ENCODE measurements around the gene F13B. TPM values are rescaled to one million over a fixed set of nuclear protein-coding genes. Genes with fewer than 3 reads are reported as not detected.
"Not testable (repeated sequence)": the region's sequence is repeated elsewhere in the genome, so short reads cannot be mapped to it uniquely, and the experiment has no call there.

Gene F13B
- total RNA-seq, 4 donors from 2014 or later: not detected

- no peaks in the 10 kb centered on the region for H3K4me1 ChIP-seq
- no peaks in the 10 kb centered on the region for H3K9me3 ChIP-seq
- intact Hi-C loops (cut with DNase I; ENCODE audit: low total_unique reads): no loop called here
- TF ChIP-seq POLR2A (IDR thresholded peaks at IDR 0.05) (no peak), CTCF (IDR thresholded peaks at IDR 0.05) (no peak)
- H3K36me3 ChIP-seq: no peaks in the 10 kb centered on the region
- no peak overlapping the region for H3K4me3 ChIP-seq
- no peak for DNase-seq
- H3K27ac ChIP-seq: no peak overlapping the region
- no peaks in the 10 kb centered on the region for H3K27me3 ChIP-seq
Observed at GRCh38 chr1:197049100-197049499, 18.0 kb downstream of the F13B start.

- Histone ChIP-seq H3K9me3 (no peaks in the 10 kb centered on the region), H3K36me3 (no peaks in the 10 kb centered on the region), H3K4me3 (no peak overlapping the region), H3K27me3 (no peaks in the 10 kb centered on the region), H3K4me1 (no peaks in the 10 kb centered on the region), H3K27ac (no peak overlapping the region)
- no peak for TF ChIP-seq POLR2A (IDR thresholded peaks at IDR 0.05)
- no peak for TF ChIP-seq CTCF (IDR thresholded peaks at IDR 0.05)
- intact Hi-C loops (cut with DNase I; ENCODE audit: low total_unique reads): no loop called here
- no peak for DNase-seq
Observed at GRCh38 chr1:197042676-197043341, 24.3 kb downstream of the F13B start.

GRCh38 chr1:197041486-197042353 lies 25.3 kb downstream of the F13B start:
- no peaks in the 10 kb centered on the region for H3K4me1 ChIP-seq
- no peak overlapping the region for H3K27ac ChIP-seq
- DNase-seq: no peak
- H3K27me3 ChIP-seq: no peaks in the 10 kb centered on the region
- TF ChIP-seq CTCF (IDR thresholded peaks at IDR 0.05) (no peak), POLR2A (IDR thresholded peaks at IDR 0.05) (no peak)
- intact Hi-C loops (cut with DNase I; ENCODE audit: low total_unique reads): no loop called here
- H3K4me3 ChIP-seq: no peak overlapping the region
- H3K36me3 ChIP-seq: no peaks in the 10 kb centered on the region
- no peaks in the 10 kb centered on the region for H3K9me3 ChIP-seq

GRCh38 chr1:197036861-197037260 lies 30.2 kb downstream of the F13B start:
- Histone ChIP-seq H3K36me3 (no peaks in the 10 kb centered on the region), H3K27me3 (no peaks in the 10 kb centered on the region), H3K27ac (no peak overlapping the region), H3K9me3 (no peaks in the 10 kb centered on the region), H3K4me1 (no peaks in the 10 kb centered on the region), H3K4me3 (no peak overlapping the region)
- TF ChIP-seq CTCF (IDR thresholded peaks at IDR 0.05) (no peak), POLR2A (IDR thresholded peaks at IDR 0.05) (no peak)
- DNase-seq: no peak
- intact Hi-C loops (cut with DNase I; ENCODE audit: low total_unique reads): no loop called here

GRCh38 chr1:197034631-197035339 lies 32.3 kb downstream of the F13B start:
- H3K9me3 ChIP-seq; DNase-seq; H3K4me3 ChIP-seq; intact Hi-C loops (cut with DNase I; ENCODE audit: low total_unique reads); H3K27me3 ChIP-seq; H3K4me1 ChIP-seq; H3K36me3 ChIP-seq; H3K27ac ChIP-seq: not testable (repeated sequence)

Data from uterus (tissue), 4 donors.